GM12874 (cell line): ENCODE measurements around the gene TTC7B.

Experiments
- CTCF ChIP-seq: IDR thresholded peaks from 2 replicates; pipeline ENCODE4 v1.5.1; 2011; ENCODE audit warnings: low read depth, mild to moderate bottlenecking, control low read depth, low read length, moderate library complexity; ENCODE audit not compliant: insufficient read depth

TTC7B gene

GRCh38 chr14:90499121-90499520 lies 317.1 kb downstream of the TTC7B start:
- TF ChIP-seq CTCF: no peak

GRCh38 chr14:90498198-90498597 lies 318.0 kb downstream of the TTC7B start:
- no peak for TF ChIP-seq CTCF

GRCh38 chr14:90496379-90496778 lies 319.9 kb downstream of the TTC7B start:
- TF ChIP-seq CTCF: no peak

- TF ChIP-seq CTCF: no peak
Observed at GRCh38 chr14:90495357-90496276, 320.6 kb downstream of the TTC7B start.

- no peak for TF ChIP-seq CTCF
Observed at GRCh38 chr14:90491911-90492531, 324.2 kb downstream of the TTC7B start.

GRCh38 chr14:90491221-90491885 lies 324.9 kb downstream of the TTC7B start:
- TF ChIP-seq CTCF: no peak

- no peak for TF ChIP-seq CTCF
Observed at GRCh38 chr14:90490720-90491050, 325.5 kb downstream of the TTC7B start.
